Endothelial cell of umbilical vein (primary cell): ENCODE results near the gene ME3. TPM values are rescaled to one million over a fixed set of nuclear protein-coding genes. Genes with fewer than 3 reads are reported as not detected.

Experiments
- BruUV-seq: library from RNA; stranded (reverse); fragments of 400-500 nt; replicated peaks from 2 replicates; lab custom pipeline; 2021; lab: Mats Ljungman, UMichigan
- CTCF ChIA-PET: fragments of 300-600, 350-600 bp; sonication (Branson Sonifier 250); formaldehyde crosslinking; loops from one replicate; lab custom pipeline; 2021; ENCODE audit warnings: antibody characterized with exemption, inconsistent platforms; lab: Charles Lee
- POLR2A ChIA-PET: fragments of 300-600, 350-600 bp; sonication (Branson Sonifier 250); formaldehyde crosslinking; loops from one replicate; lab custom pipeline; 2021; ENCODE audit warnings: antibody characterized with exemption, inconsistent platforms; lab: Charles Lee
- DNase-seq: peaks from one replicate; pipeline ENCODE4 v3.0.0-alpha.2; 2011; ENCODE audit warnings: low read depth, low spot score
- FAIRE-seq: peaks from 2 replicates; lab custom pipeline; 2011; peaks lifted over from hg19 to GRCh38; lab: Jason Lieb, UNC
- H2AFZ ChIP-seq: 2 replicates; pipeline ENCODE4 v1.6.0; 2012; ENCODE audit warnings: low read depth, low read length, control low read depth, inconsistent platforms
- H3K27ac ChIP-seq: 2 replicates; pipeline ENCODE4 v1.5.1; 2011; ENCODE audit warnings: low read depth, mild to moderate bottlenecking, control low read depth, low read length, moderate library complexity; ENCODE audit not compliant: insufficient read depth
- H3K27me3 ChIP-seq, 2 experiments: 2 replicates each; pipeline versions ENCODE4 v1.6.0 to v1.6.1; 2011; ENCODE audit warnings: low read length in 2 of 2, mixed read lengths in 1 of 2; ENCODE audit not compliant: control insufficient read depth in 2 of 2, insufficient read depth in 2 of 2
- H3K36me3 ChIP-seq, 2 experiments: 2 replicates in 1 of 2; 3 replicates in 1 of 2; pipeline ENCODE4 v1.5.1; 2011; ENCODE audit warnings: low read length in 2 of 2, mild to moderate bottlenecking in 1 of 2, moderate library complexity in 1 of 2; ENCODE audit not compliant: control insufficient read depth in 2 of 2, insufficient read depth in 2 of 2; ENCODE audit errors: extremely low read depth in 1 of 2
- H3K4me1 ChIP-seq: 3 replicates; pipeline ENCODE4 v1.5.1; 2011; ENCODE audit warnings: mild to moderate bottlenecking, low read length; ENCODE audit not compliant: control insufficient read depth, insufficient read depth; ENCODE audit errors: extremely low read depth
- H3K4me2 ChIP-seq: 2 replicates; pipeline ENCODE4 v1.6.1; 2011; ENCODE audit warnings: low read length, control low read depth, mixed read lengths; ENCODE audit not compliant: insufficient read depth
- H3K4me3 ChIP-seq, 3 experiments: fragments of 200-600 bp in 1 of 3; sonication (generic), shearing (Covaris generic) in 1 of 3; replicated peaks in 1 of 3; 2 replicates each; pipeline ENCODE4 v1.5.1; 2011 to 2016; ENCODE audit warnings: control low read depth in 3 of 3, low read length in 3 of 3, mild to moderate bottlenecking in 2 of 3, inconsistent platforms in 1 of 3, low read depth in 1 of 3, moderate library complexity in 1 of 3; ENCODE audit not compliant: insufficient read depth in 1 of 3
- H3K79me2 ChIP-seq: 2 replicates; pipeline ENCODE4 v1.6.0; 2012; ENCODE audit warnings: low read length, inconsistent platforms; ENCODE audit not compliant: control insufficient read depth, insufficient read depth
- H3K9ac ChIP-seq: replicated peaks from 2 replicates; pipeline ENCODE3; 2011; ENCODE audit warnings: low read length, control low read depth; ENCODE audit not compliant: insufficient read depth; ENCODE audit errors: extremely low read depth
- H3K9me1 ChIP-seq: replicated peaks from 3 replicates; pipeline ENCODE4 v1.6.0; 2011; ENCODE audit warnings: mild to moderate bottlenecking, low read length; ENCODE audit not compliant: control insufficient read depth, insufficient read depth; ENCODE audit errors: extremely low read depth
- H3K9me3 ChIP-seq: replicated peaks from 2 replicates; pipeline ENCODE4 v1.5.1; 2012; ENCODE audit warnings: low read length, inconsistent platforms; ENCODE audit not compliant: control insufficient read depth, insufficient read depth
- H4K20me1 ChIP-seq: replicated peaks from 2 replicates; pipeline ENCODE3; 2011; ENCODE audit warnings: mild to moderate bottlenecking, low read length; ENCODE audit not compliant: control insufficient read depth, insufficient read depth; ENCODE audit errors: extremely low read depth
- FOS ChIP-seq: IDR thresholded peaks from 2 replicates; pipeline ENCODE4 v1.6.1; 2011; ENCODE audit warnings: mild to moderate bottlenecking, low read length, moderate library complexity, borderline replicate concordance; ENCODE audit not compliant: insufficient read depth
- GATA2 ChIP-seq: IDR thresholded peaks from 2 replicates; pipeline ENCODE4 v1.7.0; 2011; ENCODE audit warnings: low read depth, mild to moderate bottlenecking, moderate library complexity, mixed read lengths, low read length; ENCODE audit not compliant: insufficient read length, insufficient read depth
- JUN ChIP-seq: IDR thresholded peaks from 2 replicates; pipeline ENCODE4 v1.6.1; 2011; ENCODE audit warnings: borderline replicate concordance, low read depth; ENCODE audit not compliant: insufficient read length, insufficient read depth
- MAX ChIP-seq: IDR thresholded peaks from 2 replicates; pipeline ENCODE4 v1.6.1; 2011; ENCODE audit not compliant: insufficient read depth, insufficient read length
- MYC ChIP-seq: IDR thresholded peaks from one replicate; pipeline ENCODE4 v1.6.1; 2011; ENCODE audit warnings: mild to moderate bottlenecking, low read depth, low read length
- POLR2AphosphoS5 ChIP-seq: IDR thresholded peaks from 2 replicates; pipeline ENCODE4 v1.6.1; 2012; ENCODE audit warnings: low read depth, mild to moderate bottlenecking, control low read depth, low read length, moderate library complexity; ENCODE audit not compliant: insufficient read depth
- dilution Hi-C: fragments of 300-500 bp; cut with MboI; formaldehyde crosslinking; loops from one replicate; pipeline ENCODE4 v1.15.0; 2019; ENCODE audit warnings: low sequenced_read_pairs; ENCODE audit not compliant: extremely low pct_ligation_motif_present
- intact Hi-C: fragments of 100-400 bp; cut with micrococcal nuclease; formaldehyde crosslinking; loops from one replicate; pipeline ENCODE4 v1.10.0; 2022
- polyA plus RNA-seq, 4 experiments: library from polyadenylated mRNA; depleted of rRNA in 3 of 4; stranded (reverse) in 3 of 4; unstranded in 1 of 4; fragments of >200 nt; gene quantifications; 2 replicates each; pipeline versions ENCODE4 v1.2.1 to v1.2.3, GENCODE V29; 2011 to 2012; ENCODE audit warnings: missing spikeins in 1 of 4
- total RNA-seq: library from RNA; stranded (reverse); gene quantifications from 2 replicates; pipeline ENCODE4 v1.2.3, GENCODE V29; 2021

ME3 gene
- total and polyA plus RNA-seq, 2 donors (not counting 3 experiments of a cell fraction or from before 2014, with no cell fraction given): 26.9 to 30.4 TPM

DNA sequence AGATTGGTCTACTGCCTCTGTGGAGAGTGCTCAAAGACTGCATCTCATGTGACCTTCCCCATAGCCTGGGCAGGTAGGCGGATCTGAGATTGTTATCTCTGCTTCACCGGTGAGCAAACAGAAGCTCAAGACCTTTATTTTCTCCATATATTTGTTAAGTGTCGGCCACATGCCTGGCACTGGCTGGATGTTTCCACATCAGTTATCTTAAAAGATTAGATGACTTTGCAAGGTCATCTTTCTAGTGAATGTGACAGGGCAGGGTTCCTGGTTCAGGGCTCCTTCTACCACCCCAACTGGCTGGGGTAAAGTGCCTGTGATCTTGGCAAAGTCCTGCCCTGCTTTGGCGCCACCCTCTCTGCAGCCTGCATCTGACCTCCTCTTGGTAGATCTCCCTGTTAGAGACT lies 172.7 kb downstream of the ME3 start:
- FAIRE-seq (no peak), DNase-seq (no peak)
- Histone ChIP-seq H3K9ac (no peak overlapping the region), H3K9me1 (no peaks in the 10 kb centered on the region), H2AFZ (no peak overlapping the region), H3K36me3 (no peaks in the 10 kb centered on the region), H3K79me2 (no peaks in the 10 kb centered on the region), H3K27ac (no peak overlapping the region), H3K4me1 (peaks cover 16% of the 10 kb centered on the region), H3K4me3 (no peak overlapping the region), H3K27me3 (no peaks in the 10 kb centered on the region), H4K20me1 (no peaks in the 10 kb centered on the region), H3K4me2 (no peak overlapping the region), H3K9me3 (no peaks in the 10 kb centered on the region)
- TF ChIP-seq GATA2 (peak; percentile 12), MYC (no peak)
- CTCF ChIA-PET: no interaction called here
- intact Hi-C loops (no loop called here), dilution Hi-C loops (loop anchor here (25.0 kb wide), 1 partner anchor 88 kb away; no protein-coding TSS in a partner anchor)
- BruUV-seq: no TSS peak
- POLR2A ChIA-PET: no interaction called here

GRCh38 chr11:86497836-86498235 lies 174.6 kb downstream of the ME3 start:
- H3K4me2 ChIP-seq: no peak overlapping the region
- intact Hi-C loops (no loop called here), dilution Hi-C loops (loop anchor here (25.0 kb wide), 1 partner anchor 89 kb away; no protein-coding TSS in a partner anchor)
- no peaks in the 10 kb centered on the region for H3K36me3 ChIP-seq
- no peak for FAIRE-seq
- POLR2A ChIA-PET: interaction anchor here (0.6 to 1.1 kb wide), 2 partner anchors 19 to 24 kb away, joined by 3 to 5 read pairs; no protein-coding TSS in a partner anchor
- no peaks in the 10 kb centered on the region for H3K9me3 ChIP-seq
- CTCF ChIA-PET: interaction anchor here (0.9 to 1.6 kb wide), 3 partner anchors 14 to 111 kb away, joined by 3 read pairs; no protein-coding TSS in a partner anchor
- no peaks in the 10 kb centered on the region for H4K20me1 ChIP-seq
- TF ChIP-seq MAX (no peak), MYC (no peak), GATA2 (no peak), FOS (no peak), POLR2AphosphoS5 (no peak), JUN (no peak)
- no peak overlapping the region for H3K4me3 ChIP-seq
- H3K79me2 ChIP-seq: no peaks in the 10 kb centered on the region
- H3K4me1 ChIP-seq: peaks cover 7% of the 10 kb centered on the region
- BruUV-seq: no TSS peak
- no peaks in the 10 kb centered on the region for H3K9me1 ChIP-seq
- H3K27me3 ChIP-seq: no peaks in the 10 kb centered on the region
- H3K27ac ChIP-seq: no peak overlapping the region
- no peak overlapping the region for H2AFZ ChIP-seq
- no peak overlapping the region for H3K9ac ChIP-seq
- no peak for DNase-seq
